Stimulated activated CD8-positive, alpha-beta memory T cell treated with anti-CD3 and anti-CD28 coated beads, Interleukin-15, amount 100 ng/mL, for 48 hours (primary cell): ENCODE data around the gene KRT27.
A peak's percentile ranks its signal among the peaks of the same experiment; 100 is the strongest.

Experiments used
- DNase-seq, 2 donors: peaks; one replicate each; pipeline ENCODE4 v3.0.0-alpha.2; 2020; ENCODE audit warnings: low read depth in 2 of 2

The KRT27 gene

DNA sequence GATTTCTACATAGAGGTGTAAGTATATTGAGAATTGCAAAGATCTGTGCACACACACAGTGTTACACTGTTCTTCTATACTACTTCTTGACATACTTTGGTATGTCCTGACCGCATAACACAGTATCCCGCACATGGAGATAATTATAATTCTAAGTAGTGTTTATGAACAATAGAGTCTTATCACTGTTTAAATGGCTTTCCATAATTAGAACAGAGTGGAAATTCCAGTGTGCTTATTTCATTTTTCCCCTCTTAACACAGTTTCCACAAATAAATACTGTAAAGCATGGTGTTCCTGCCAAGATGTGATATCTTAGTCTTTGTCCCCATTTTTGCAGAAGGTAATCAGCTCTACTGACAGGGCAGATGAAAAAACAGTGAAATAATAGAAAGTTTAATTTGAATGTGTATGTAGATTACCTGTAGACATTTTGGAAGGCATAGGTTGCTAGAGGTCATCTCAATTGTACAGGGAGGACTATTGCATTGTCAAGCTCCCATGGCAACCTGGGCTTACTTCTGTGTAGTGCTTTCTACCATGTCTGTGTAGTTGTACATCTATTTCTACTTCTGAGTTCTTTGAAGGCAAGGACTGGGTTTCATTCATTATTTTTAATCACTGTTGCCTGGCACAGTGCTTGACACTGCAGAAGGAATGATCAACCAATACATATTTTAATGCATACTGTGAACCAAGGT lies 27.5 kb upstream of the KRT27 start:
- no peak for DNase-seq

DNA sequence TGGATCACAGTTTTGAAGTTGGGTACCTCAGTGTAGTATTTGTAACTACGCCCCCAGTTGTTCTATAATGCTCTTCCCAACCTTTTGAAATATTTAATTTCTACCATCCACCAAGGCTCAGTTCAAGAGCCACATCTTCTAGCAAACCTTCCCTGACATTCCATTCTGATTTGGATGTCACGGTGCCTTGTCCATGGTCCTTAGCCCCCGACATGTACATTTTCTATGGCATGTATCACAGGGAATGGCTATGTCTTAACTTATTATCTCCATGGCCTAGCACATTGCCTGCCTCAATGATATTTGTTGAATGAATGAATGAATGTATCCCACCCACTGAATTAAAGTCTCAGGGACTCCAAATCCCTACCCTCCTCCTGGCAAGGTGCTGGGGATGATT lies 23.8 kb upstream of the KRT27 start:
- DNase-seq: no peak

DNA sequence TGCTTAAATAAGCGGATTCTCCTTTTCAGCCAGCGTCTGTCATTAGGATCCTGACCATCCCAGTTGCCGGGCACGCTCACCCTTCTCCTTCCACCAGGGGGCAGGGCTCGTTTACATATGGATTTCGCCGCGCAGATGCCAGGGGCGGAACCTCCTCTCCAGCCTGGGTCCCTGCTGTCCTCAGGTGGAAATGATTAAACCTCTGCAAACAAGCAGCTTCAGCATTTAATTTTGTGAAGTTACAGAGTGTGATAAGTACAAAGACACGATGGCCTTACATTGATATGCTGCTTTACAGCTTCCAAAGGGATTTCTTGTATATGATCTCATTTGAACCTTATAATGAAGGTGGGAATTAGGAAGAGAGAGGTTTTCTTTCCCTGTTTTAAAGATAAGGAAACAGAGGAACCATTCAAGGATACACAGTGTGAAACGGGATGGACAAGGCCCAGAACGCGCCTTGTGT lies 21.3 kb upstream of the KRT27 start:
- peak; percentile 57 to 58 for DNase-seq

DNA sequence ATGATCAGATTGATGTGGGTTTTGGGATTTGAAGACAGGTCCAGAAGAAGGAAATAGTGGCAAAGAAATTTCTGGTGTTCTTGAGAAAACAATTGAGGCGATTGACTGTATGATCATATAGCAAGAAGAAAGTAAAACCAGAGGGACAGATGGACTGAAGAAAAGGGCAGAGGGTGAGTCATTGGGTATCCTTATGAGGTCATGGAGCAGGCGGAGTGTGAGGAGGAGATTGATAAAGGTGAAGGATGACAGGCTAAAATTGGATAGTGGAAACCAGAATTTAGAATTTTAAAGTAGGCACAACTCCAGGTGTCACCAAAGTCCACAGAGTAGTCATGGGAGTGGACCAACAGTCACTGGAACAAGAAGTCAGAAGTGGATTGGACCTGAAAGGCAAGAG lies 18.8 kb upstream of the KRT27 start:
- DNase-seq: no peak

DNA sequence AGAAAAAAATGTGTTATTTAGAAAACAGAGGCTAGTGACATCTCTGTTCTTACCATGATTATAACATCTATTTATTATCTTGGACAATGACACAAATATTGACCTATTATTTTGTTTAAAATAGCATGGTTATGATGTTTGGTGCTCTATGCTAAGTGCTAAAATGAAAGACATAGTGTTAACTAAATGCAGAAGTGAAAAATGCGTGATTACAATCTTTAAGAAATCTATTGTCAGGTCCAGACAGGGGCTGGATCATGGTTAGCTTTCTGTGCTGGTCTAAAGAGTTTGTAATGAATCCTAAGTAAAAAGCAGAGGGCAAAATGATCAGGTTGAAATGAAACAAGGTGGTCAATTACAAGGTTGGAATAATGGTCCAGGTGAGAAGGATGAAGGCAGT lies 18.0 kb upstream of the KRT27 start:
- DNase-seq: no peak

DNA sequence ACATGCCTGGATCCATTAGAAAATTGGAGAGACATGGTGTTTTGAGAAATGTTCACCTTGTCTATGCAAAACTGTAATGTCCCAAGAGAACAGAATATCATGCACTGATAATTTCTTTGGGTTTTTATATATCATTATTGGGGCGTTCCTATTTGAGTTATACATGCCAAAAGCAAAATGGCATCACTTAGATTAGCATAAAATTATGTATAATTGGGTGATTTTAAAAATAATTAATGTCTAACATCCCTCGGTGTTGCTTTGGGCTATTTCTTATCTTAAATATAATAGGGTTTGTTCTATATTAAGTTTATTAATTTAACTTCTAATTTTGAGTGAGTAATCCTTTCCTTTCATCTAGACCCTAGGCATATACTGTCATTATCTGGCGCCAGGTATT lies 17.5 kb upstream of the KRT27 start, which contains the start of gene KRT28:
TSS of gene KRT28 (minus strand) at position 101 of the 400 bp plus-strand sequence. CDS start at position 35, 66 bp downstream.
- DNase-seq: no peak

DNA sequence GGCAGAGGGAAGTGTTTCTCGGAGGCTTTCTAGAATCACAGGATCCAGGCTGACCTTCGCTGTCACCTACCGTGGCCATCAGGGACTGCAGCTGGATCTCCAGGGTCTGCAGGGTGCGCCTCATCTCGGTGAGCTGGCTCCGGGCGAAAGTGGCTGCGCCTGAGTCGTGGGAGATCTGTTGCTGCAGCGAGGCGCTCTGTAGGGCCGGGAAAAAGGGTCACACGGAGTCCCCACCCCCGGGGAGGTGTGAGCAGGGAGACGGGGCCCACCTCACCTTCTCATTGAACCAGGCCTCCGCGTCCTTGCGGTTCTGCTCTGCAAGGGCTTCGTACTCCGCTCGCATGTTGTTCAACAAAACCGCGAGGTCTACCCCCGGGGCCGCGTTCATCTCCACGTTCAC lies 14.5 kb upstream of the KRT27 start:
- DNase-seq: no peak

DNA sequence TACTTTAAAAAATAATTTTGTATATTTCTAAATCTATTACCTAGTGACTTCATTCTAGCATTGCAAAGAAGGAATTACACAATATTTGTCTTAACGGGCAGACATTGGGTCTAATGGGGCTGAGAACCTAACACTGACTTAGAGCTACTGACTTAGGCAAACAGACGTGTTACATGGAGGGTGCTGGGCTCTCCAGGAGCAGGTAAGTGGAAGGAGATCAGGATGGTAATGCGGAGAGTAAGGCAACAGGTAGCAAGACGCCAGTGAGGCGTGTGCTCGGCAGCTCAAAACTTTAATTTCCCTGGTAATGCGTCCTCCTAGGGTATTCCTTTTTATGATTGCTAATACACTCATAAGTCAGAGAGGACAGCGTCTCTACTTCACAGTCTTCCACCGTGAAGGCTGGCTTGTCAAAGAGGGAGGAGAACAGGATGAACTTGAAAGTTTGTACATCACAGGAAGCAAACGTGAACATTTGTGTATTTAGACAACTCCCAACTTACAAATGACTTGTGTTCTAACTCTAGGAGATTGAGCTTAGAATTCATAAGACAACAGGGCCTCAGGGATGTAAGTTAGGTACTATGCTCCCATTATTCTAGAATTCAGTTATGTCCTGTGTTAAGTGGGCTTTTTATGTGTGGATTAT lies 12.8 kb upstream of the KRT27 start:
- no peak for DNase-seq

DNA sequence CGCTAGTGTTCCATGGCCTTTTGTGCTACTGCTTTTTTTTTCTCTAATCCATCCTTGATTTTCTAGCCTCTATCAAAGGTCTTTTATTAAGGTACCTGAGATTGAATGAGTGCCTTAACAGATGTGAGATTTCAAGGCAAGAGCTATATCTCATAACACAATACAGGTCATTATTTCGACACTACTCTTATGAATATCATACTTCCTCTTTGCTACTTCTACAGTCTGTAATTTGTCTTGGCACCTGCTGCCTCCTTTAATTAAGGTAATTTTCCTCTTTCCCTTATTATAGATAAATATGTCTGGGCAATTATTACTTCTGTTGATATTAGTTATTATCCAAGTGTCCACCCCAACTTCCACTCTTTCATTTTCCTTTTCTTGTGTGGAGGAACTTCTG lies 12.1 kb upstream of the KRT27 start:
- DNase-seq: no peak

DNA sequence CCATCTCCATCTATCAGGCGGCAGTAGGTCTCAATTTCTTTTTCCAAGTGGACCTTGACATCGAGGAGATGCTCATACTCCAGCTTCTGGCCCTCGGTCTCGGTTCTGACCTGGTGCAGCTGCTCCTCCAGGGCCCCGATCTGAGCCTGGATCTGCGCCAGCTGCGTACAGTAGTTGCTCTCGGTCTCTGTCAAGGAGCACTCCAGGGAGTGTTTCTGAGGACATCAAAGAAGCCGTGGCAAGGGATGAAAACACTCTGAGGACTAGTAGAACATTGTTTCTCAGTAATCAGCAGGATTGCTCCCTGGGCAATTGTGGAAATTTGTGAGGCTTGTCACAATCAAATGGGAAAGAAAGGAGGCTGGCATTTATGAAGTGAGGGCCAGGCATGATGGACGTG lies 11.5 kb upstream of the KRT27 start:
- no peak for DNase-seq

DNA sequence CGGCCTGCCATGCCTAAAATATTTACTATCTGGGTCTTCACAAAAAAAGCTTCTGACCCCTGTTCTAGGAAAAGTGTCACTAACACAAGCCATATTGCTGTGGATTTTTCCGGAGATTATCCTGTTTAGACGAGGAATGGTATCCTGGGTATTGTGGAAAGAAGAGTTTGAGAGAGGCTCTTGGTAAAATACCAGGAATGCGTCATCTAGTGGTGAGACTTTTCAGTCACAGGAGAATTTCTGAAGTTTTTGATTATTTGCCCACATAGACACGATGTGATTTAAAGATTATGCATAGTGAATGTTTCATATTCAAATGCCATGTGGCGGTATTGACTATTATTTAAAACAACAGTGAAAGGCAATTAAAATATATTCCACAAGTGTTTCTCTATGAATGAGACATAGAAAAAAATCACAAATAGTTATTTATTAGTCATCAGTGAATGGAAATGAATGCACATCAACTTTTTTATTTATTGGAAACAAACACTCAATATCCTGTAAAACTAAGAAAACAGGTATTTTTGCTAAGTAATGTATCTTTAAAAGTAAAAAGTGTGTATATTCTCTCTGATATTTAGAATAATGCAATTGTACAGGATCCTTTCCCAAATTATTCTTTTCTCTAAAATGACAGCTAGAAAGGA lies 9.6 kb upstream of the KRT27 start:
- DNase-seq: no peak

DNA sequence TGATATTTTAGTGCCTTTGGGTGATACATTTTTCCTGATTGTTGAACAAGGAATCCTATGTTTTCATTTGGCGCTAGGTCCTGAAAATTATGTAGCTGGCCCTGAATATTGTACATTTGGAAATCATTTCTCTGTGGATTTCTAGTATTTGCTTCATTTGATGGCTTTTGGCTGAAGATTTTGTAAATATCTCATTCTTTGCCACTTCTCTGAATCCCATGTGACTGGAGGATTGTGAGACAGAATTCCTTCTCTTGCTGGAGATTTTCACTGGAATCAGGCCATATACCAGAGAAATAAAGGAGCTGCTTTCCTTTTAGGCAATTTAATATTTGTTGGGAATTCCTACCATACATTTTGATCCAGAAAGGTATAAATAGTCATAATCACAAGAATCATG lies 8.8 kb upstream of the KRT27 start:
- no peak for DNase-seq

DNA sequence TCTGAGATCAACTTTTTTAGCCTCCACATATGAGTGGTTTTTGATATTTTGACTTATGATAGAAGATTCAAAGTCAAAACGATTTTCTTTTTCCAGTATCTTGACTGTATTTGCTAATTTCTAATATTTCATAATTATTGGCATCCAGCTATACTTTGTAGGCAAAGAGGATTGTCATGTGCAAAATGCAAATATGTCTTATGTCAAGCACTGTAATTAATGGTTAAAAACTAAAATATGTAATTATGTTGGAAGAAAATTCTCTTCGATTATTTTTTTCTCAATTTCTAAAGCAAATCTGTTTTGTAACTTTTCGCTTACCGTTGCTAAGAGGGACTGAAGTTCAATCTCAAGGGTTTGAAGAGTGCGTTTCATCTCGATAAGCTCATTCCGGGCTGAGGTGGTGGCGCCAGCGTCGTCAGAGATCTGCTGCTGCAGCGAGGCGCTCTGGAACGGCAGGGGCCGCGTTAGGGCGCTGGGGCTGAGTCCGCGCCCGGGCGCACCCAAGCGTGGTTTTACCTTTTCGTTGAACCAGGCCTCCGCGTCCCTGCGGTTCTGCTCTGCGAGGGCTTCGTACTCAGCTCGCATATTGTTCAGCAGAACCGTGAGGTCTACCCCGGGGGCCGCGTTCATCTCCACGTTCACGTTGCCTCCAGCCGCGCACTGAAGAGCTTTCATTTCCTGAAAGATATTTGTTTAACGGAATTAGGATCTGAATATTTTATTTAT lies 3.0 kb downstream of the KRT27 start:
- peak in 1 of 2 donors; percentile 8 for DNase-seq

DNA sequence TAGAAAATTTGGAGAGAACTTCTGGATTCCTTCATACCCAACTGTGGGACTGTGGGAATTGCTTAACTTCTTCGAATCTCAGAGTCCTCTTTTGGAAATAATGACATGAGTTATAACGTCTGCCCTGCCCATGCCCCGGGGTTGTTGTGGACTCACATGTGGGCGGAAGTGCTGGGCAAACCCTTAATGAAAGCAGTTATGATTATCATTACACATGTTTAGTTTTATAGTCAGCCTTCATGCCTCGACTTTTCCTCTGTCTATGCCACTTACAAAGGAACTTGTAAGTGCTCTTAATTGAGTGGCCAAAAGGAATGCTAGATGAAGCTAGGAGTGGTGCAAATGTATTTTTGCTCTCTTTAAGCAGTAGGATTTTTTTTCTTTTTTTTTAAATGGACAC lies 3.9 kb downstream of the KRT27 start:
- DNase-seq: no peak

DNA sequence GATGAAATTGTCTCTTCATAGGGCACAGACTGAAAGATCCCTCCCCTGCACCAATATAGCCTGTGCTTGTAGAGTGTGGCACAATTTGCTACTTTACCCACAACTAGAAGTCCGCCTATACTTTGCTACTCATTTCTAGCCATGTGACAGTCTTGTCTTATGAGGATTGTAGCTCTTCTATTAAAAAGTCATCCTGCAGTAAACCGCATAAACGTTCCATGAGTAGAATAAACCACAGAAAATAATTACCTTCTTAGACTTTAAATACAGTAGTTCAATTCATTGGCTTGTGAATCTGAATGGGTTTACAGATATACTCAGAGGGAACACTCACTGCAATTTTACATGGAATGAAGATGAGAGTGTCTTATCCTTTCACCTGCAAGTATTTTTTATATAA lies 4.4 kb downstream of the KRT27 start:
- no peak for DNase-seq

DNA sequence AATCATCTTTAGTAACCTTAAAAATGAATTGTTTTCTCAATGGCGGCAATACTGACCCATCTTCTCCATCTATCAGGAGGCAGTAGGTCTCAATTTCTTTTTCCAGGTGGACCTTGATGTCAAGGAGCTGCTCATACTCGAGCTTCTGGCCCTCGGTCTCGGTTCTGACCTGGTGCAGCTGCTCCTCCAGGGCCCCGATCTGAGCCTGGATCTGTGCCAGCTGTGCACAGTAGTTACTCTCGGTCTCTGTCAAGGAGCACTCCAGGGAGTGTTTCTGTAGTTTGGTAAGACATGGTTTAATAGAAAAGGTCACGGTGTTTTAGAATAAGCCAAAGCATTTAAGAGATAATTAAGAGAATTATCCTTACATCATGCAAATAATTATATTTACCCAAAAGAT lies 4.9 kb downstream of the KRT27 start:
- no peak for DNase-seq

DNA sequence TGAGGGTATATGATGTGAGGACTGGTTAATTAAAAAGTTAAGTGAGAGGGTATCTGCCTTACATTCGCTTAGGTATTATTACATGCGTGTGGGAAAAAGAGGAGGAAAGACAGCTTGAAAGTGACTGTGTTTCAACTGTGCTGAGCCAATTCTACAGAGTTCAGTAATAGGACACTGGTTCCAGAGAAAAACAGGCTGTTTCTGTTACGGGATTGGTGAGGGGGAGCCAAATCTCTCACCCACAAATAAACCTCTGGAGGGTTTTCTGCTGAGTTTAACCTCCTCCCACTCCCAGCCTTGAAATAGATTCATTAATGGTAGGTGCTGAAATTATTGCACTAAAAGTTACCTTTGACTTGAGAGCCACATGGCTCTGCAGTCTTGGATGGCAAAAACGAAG lies 6.4 kb downstream of the KRT27 start:
- DNase-seq: no peak

DNA sequence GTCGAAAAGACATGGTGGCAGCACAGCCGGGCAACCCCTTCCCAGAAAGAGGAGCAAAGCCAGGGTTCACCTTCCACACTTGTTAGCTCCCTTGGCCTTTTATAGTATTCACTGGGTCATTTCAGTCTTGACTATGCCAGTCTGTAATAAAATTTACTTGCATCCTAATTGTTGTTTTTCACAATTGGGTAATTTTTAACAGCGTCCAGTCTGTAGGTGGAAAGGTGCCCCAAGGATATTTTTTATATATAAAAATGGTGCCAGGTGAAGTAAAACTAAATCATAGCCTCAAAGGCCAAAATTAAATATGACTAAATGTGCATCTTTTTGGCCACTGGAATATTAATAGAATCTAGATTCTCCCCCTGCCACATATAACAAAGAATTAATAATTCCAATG lies 10.2 kb downstream of the KRT27 start, which contains the start of gene KRT26:
TSS of gene KRT26 (minus strand) at position 101 of the 400 bp plus-strand sequence. CDS start at position 13, 88 bp downstream.
- DNase-seq: no peak

DNA sequence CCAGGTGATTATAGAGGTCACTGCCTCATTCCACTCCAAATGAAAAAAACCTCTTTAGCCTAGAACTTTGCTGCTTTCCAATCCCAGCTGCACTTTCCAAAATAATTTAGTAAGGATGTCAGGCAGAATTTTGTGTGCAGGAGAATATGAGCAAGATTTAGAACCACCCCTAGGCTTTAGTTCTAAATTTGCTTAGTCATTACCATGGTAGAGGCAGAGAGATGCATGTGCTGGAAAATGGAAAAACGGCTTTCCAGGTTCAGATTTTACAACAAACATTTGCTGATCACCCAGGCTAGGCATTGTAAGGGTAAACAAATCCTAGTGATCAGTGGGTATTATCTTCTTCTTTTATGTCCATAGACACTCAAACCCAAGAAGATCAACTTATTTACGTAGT lies 16.7 kb downstream of the KRT27 start:
- DNase-seq: no peak

DNA sequence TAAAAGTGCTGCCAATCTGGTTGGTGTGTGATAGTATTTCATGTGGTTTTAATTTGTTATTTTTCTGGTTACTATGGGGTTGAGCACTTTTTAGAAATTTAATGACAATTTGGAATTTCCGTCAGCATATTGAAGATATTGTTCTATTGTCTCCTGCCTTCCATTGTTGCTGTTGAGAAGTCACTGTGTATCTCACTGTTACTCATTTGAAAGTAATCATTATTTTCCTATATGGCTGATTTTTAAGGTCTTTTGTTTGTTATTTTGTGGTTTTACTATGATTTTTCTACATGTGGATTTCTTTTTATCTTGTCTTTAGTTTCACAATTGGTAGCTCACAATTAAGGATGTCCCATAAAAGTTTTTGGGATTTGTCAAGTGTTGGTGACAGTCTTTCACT lies 18.6 kb downstream of the KRT27 start:
- DNase-seq: no peak

DNA sequence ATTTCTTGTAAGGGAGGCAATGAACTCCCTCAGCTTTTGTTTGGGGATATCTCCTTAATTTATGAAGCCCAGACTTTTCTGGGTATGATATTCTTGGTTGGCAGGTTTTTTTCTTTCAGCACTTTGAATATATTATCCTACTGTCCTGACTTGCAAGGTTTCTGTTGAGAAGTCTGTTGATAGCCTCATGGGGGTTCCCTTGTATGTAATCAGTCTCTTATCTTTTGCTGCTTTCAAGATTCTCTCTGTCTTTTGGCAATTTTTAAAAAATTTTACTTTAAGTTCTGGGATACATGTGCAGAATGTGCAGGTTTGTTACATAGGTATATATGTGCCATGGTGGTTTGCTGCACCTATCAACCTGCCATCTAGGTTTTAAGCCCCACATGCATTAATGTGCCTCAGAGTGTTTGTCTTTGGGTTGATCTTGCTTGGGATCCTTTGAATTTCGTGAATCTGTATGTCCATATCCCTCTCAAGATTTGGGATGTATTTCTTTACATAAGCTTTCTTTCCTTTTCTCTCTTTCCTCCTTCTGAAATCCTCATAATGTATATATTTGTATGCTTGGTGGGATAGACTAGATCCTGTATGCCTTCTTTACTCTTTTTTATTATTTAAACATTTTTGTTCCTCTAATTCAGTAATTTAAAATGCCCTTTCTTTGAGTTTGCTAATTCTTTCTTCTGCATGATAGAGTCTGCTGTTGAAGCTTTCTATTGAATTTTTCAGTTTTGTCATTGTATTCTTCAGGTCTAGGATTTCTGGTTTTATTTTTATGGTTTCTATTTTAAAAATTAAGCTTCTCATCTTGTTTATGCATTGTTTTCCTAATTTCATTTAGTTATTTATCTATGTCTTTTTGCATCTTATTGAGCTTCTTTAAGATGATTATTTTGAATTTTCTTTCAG lies 22.0 kb downstream of the KRT27 start:
- no peak for DNase-seq
